ENCODE results near the gene WDR86.
A peak's percentile ranks its signal among the peaks of the same experiment; 100 is the strongest.

Gene WDR86

GRCh38 chr7:151409667-151410404 lies at the start of gene WDR86:
Gene WDR86 (minus strand): TSS chr7:151410038. CDS start chr7:151409589, 449 bp downstream.
- DNase-seq = no peak

DNA sequence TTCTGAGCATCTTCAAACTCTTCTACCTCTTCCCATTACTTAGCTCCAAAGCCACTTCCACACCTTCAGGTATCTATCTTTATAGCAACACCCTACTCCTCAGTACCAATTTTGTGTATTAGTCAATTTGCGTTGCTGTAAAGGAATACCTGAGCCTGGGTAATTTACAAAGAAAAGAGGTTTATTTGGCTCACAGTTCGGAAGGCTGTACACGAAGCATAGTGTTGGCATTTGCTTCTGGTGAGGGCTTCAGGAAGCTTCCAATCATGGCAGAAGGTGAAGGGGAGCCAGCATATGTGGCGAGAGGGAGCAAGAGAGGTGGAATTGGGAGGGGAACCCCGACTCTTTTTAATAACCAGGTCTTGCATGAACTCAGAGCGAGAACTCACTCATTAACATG lies 47.7 kb upstream of the WDR86 start:
- no peak for DNase-seq

DNA sequence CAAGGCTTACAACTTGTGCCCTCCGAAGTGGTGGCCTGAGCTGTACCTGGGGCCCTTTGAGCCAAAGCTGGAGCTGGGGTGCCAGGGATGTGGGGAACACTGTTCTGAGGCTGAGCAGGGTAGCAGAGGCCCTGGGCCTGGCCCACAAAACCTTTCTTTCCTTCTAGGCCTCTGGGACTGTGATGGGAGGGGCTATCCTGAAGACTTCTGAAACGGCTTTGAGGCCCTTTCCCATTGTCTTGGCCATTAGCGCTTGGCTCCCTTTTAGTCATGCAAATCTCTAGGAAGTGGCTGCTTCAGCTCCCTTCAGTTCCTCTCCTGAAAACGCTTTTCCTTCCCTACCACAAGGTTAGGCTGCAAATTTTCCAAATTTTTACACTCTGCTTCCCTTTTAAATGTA lies 46.9 kb upstream of the WDR86 start:
- no peak for DNase-seq

DNA sequence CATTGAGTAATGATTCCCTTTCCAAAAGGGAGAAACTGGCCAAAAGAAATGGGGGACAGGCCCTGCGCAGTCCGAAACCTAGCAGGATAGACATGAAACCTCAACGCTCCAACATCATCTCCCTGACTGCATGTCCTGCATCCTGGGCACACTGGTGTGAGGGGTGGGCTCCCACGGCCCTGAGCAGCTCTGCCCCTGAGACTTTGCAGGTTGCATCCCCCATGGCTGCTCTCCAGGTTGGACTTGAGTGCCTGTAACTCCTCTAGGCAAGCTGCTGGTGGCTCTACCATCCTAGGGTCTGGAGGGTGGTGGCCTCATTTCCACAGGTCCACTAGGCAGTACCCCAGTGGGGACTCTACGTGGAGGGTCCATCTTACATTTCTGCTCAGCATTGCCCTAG lies 46.4 kb upstream of the WDR86 start:
- DNase-seq = no peak

- no peak for DNase-seq
Observed at GRCh38 chr7:151455690-151456089, 45.9 kb upstream of the WDR86 start.

GRCh38 chr7:151454932-151455530 lies 45.2 kb upstream of the WDR86 start:
- DNase-seq = no peak

GRCh38 chr7:151454305-151454704 lies 44.5 kb upstream of the WDR86 start:
- no peak for DNase-seq

GRCh38 chr7:151453326-151453791 lies 43.5 kb upstream of the WDR86 start:
- no peak for DNase-seq

- no peak for DNase-seq
Observed at GRCh38 chr7:151452680-151453325, 43.0 kb upstream of the WDR86 start.

- no peak for DNase-seq
Observed at GRCh38 chr7:151451626-151452571, 42.1 kb upstream of the WDR86 start.

DNA sequence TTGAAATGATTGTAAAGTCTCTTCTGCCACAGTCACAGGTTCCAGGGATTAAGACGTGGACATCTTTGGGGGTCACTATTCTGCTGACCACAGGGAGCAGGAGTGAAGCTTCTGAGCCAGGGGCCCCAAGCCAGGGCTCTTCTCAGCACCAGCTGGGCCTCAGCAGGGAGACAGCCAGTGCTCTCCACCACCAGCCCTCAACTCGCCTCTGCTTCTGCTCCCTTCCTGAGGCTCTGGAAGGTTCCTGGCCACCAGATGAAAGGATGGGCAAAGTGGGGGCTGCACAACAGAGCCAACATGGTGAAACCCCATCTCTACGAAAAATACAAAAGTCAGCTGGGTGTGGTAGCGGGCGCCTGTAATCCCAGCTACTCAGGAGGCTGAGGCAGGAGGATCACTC lies 41.3 kb upstream of the WDR86 start:
- no peak for DNase-seq

DNA sequence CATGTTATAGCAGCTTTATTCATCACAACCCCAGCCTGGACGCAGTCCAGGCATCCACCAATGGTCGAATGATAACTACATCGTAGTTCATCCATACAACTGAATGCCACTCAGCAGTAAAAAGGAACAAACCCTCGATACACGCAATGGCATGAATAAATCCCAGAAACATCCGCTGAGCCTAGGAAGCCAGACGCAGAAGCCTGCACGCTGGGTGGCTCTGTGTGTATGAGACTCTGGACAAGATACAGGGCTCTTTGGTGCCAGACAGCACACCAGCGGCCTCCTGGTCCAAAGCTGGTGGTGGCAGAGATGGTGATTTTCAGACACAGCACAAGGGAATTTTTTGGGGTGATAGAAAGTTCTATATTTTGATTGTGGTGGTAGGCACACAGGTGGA lies 40.2 kb upstream of the WDR86 start:
- no peak for DNase-seq

GRCh38 chr7:151448261-151449252 lies 38.7 kb upstream of the WDR86 start:
- DNase-seq = peak; percentile 35 to 51

DNA sequence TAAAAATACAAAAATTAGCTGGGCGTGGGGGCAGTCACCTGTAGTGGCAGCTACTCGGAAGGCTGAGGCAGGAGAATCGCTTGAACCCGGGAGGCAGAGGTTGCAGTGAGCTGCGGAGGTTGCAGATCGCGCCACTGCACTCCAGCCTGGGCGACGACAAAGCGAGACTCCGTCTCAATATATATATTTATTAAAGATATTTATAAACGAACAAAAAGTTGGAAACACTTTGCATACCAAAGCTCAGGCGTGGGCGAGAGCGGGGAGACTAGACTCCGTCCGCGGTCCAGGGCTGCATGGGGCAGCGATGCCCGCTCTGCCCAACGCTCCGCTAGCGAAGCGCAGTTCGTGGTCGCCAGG lies 38.0 kb upstream of the WDR86 start:
- DNase-seq = no peak

DNA sequence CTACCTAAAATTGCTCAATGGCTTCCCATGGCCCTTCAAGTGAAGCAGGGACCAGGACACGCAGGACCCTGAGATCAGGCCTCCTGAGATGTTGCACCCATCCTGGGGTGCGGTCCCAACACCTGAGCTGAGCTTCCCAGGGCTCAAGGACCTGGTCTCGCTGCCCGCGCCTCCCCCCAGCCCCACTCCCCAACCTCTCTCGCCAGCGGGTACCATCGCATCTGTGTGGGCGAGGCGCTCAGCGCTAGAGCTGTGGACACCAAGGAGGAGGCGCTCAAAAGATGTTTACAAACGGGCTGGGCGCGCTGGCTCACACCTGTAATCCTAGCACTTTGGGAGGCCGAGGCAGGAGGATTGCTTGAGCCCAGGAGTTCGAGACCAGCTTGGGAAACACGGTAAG lies 37.5 kb upstream of the WDR86 start:
- no peak for DNase-seq

DNA sequence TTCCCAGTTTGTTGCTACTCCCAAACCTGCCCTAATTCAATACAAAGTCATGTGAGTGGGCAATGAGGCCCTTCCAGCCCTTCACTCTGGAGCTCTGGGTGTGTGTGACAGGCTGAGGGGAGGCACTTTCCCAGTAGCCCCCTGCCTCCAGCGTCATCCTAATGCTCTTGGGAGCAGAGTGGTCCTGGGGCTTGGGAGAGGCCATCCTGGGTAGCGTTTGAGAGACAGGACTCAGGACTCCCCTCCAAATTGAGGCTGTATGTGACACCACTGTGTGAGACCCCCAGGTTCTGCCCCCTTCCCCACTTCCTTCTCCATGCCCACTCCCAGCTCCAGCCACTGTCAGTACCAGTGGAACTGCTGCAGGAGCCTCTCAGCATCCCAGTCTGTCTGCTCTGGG lies 36.6 kb upstream of the WDR86 start:
- DNase-seq = no peak

DNA sequence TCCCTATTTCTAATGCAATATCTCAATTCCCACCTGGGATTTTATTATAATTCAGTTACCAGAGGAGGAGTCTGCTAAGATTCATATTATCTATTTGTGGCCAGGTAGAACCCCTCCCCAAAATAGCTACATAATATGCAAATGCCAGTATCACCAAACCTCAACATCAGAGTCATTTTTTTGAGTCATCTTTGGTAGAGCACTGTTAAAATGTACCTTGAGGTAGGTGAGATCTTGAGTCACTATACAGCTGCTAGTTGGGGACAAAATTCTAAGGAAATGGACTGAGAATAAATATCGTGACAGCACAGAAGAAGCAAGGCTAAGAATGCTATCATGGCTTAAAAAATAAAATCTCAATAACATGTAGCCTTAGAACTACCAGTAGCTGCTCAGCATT lies 34.8 kb upstream of the WDR86 start:
- no peak for DNase-seq

GRCh38 chr7:151442776-151443496 lies 33.1 kb upstream of the WDR86 start:
- no peak for DNase-seq

GRCh38 chr7:151440799-151441445 lies 31.1 kb upstream of the WDR86 start:
- no peak for DNase-seq

All from hippocampal formation (tissue), 2 donors.